ENCODE results near the gene PTPRJ. TPM values are rescaled to one million over a fixed set of nuclear protein-coding genes. Genes with fewer than 3 reads are reported as not detected.

The PTPRJ gene
- total and polyA plus RNA-seq, 2 of the 13 experiments (the other 11 are each of a cell fraction or from before 2014, with no cell fraction given): 1.0 to 1.2 TPM

DNA sequence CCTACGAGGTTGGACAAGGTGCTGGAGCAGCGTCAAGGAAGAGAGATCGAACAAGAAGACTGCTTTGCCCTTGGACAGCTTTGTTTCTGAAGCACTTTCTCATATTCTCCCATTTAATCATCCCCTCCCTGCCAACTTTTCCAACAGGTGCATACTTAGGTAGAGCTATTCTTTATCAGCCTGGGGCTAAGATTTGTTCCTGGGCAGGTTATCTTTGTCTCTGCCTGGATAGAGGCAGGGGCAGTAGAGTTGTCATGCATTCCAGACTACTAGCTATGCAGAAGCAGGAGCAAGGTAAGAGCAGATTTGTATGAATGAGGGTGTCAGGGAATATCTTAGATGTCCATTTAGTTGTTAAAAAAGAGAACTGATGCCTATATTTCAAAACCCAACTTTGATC lies 82.3 kb downstream of the PTPRJ start (continued):
- TF ChIP-seq, protein P1, sequence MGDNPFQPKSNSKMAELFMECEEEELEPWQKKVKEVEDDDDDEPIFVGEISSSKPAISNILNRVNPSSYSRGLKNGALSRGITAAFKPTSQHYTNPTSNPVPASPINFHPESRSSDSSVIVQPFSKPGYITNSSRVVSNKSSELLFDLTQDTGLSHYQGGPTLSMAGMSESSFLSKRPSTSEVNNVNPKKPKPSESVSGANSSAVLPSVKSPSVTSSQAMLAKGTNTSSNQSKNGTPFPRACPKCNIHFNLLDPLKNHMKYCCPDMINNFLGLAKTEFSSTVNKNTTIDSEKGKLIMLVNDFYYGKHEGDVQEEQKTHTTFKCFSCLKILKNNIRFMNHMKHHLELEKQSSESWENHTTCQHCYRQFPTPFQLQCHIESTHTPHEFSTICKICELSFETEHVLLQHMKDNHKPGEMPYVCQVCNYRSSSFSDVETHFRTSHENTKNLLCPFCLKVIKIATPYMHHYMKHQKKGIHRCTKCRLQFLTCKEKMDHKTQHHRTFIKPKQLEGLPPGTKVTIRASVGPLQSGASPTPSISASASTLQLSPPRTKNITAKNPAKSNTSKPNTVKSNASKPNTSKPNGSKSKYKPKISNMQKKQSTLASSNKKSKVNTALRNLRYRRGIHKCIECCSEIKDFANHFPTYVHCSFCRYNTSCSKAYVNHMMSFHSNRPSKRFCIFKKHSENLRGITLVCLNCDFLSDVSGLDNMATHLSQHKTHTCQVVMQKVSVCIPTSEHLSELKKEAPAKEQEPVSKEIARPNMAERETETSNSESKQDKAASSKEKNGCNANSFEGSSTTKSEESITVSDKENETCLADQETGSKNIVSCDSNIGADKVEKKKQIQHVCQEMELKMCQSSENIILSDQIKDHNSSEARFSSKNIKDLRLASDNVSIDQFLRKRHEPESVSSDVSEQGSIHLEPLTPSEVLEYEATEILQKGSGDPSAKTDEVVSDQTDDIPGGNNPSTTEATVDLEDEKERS (CRISPR knock-in tag; IDR thresholded peaks at IDR 0.05): no peak
- TF ChIP-seq ZNF230 (CRISPR knock-in tag; IDR thresholded peaks at IDR 0.05): no peak
- TF ChIP-seq, protein P2, sequence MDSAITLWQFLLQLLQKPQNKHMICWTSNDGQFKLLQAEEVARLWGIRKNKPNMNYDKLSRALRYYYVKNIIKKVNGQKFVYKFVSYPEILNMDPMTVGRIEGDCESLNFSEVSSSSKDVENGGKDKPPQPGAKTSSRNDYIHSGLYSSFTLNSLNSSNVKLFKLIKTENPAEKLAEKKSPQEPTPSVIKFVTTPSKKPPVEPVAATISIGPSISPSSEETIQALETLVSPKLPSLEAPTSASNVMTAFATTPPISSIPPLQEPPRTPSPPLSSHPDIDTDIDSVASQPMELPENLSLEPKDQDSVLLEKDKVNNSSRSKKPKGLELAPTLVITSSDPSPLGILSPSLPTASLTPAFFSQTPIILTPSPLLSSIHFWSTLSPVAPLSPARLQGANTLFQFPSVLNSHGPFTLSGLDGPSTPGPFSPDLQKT (CRISPR knock-in tag; IDR thresholded peaks at IDR 0.05; ENCODE audit: borderline replicate concordance): no peak
- no peak for TF ChIP-seq CCDC6 (CRISPR knock-in tag; IDR thresholded peaks at IDR 0.05)
- no peak for TF ChIP-seq HNRNPUL1 (IDR thresholded peaks at IDR 0.05; ENCODE audit: low read depth, low read length)
- no peak for TF ChIP-seq HHEX (CRISPR knock-in tag; IDR thresholded peaks at IDR 0.05)
- TF ChIP-seq MAFG (CRISPR knock-in tag; IDR thresholded peaks at IDR 0.05): no peak
- no peak for TF ChIP-seq BCL6 (CRISPR knock-in tag; IDR thresholded peaks at IDR 0.05)
- TF ChIP-seq, protein P3, sequence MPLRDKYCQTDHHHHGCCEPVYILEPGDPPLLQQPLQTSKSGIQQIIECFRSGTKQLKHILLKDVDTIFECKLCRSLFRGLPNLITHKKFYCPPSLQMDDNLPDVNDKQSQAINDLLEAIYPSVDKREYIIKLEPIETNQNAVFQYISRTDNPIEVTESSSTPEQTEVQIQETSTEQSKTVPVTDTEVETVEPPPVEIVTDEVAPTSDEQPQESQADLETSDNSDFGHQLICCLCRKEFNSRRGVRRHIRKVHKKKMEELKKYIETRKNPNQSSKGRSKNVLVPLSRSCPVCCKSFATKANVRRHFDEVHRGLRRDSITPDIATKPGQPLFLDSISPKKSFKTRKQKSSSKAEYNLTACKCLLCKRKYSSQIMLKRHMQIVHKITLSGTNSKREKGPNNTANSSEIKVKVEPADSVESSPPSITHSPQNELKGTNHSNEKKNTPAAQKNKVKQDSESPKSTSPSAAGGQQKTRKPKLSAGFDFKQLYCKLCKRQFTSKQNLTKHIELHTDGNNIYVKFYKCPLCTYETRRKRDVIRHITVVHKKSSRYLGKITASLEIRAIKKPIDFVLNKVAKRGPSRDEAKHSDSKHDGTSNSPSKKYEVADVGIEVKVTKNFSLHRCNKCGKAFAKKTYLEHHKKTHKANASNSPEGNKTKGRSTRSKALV (CRISPR knock-in tag; IDR thresholded peaks at IDR 0.05): no peak
- TF ChIP-seq ZNF10 (CRISPR knock-in tag; IDR thresholded peaks at IDR 0.05; ENCODE audit: borderline replicate concordance, low read depth): no peak
